HG03442 (cell line): ENCODE data around the gene FGF18.

Experiments
- ATAC-seq: cut with Tn5 transposase; IDR thresholded peaks from one replicate; pipeline ENCODE4 v1.9.1; 2021; ENCODE audit warnings: mild to moderate bottlenecking, moderate library complexity; ENCODE audit not compliant: unreplicated experiment

Gene FGF18

DNA sequence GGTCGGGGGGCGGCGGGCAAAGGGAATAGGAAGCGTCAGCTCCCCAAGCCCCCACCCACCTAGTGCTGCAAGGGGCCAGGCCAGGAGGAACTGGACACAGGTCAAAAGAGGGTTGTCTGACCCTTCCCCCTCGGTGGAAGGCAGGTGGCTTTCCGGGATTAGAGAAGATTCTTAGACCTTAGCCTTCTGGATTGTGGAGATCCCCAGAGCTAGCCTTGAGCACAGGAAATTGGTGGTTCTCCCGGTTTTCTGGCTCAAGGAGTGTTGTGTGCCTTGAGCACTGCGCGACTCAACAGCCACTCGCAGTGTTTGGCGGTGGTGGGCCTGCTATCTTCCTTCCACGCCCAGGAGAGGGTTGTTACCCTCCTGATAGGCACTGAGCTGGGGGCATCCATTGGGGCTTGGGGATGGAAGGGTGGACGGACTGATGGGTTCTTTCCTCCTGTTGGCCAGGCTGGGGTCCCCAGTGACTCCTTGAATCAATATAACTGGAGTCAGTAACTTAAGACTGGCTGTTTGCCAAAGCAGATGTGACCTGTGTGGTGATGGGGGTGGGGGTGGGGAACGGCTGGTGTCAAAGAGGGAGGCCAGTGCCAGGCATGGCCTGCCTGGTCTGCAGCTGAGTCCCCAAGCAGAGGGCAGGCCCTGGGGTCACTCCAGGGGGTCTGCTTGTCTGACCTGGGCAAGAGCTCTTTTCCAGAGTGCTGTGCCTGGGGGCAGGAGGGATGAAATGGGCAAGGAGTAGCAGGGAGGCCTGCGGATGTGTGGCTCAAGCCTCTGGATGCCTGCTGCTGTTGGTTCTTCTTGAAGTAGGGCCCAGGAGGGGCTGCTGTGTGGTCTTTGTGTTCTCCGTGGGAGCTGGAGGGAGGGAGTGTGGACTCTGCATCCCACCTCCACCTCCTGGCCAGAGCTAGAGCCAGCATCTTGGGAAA, 2.1 kb downstream of the FGF18 start:
- ATAC-seq: no peak

DNA sequence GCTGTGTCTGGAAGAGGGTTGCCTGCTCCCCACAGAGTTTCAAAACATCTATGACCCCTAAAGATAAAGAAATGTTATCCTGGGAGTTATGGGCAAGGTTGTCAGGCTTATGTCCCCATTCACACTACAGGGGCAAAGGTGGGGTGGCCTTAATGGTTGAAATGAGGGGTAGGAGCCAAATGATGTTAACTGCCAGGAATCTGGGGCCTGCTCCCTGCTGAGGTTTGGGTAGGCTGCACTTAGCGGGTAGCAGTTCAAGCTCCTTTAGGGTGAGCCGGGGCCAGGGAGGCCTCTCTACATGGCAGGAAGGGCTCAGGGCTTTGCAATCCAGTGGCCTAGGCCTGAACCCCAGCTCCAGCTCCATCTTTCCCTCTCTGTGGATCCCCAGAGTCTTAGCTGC, 3.0 kb downstream of the FGF18 start:
- ATAC-seq: no peak

DNA sequence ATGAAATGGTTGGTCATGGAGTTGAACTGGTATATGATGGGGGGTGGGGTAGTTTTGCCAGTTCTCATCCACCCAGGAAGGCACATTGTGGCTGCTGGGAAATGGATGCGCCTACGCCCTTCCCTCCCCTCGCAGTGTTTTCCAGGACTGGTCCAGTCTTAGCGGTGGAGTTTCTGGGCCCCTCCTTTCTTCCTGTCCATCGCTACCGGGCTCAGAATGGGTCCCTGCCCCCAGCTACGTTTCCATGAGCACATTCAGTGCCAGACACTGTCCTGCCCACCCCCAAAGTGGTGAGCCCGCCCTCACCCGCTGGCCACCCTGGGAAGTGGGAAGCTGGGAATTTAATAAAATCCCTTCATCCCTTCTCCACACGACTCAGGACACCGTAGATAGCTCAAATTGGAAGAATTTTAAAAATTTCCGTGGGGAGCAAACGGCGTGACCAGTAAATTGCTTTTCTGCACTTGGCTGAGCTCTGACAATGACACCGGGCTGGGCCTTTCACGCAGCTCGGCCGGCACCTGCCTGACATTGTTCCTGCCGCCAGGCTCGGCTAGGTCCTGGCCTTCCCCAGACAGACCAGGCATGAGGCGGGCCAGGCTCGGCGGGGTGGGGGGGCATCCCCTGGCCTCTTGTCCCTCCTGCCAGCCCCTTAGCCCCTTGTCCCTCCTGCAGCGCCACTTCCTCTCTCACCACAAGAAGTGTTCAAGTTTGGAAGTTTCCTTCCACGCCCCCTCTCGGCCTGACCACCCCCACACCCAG, 3.6 kb downstream of the FGF18 start:
- ATAC-seq: no peak

DNA sequence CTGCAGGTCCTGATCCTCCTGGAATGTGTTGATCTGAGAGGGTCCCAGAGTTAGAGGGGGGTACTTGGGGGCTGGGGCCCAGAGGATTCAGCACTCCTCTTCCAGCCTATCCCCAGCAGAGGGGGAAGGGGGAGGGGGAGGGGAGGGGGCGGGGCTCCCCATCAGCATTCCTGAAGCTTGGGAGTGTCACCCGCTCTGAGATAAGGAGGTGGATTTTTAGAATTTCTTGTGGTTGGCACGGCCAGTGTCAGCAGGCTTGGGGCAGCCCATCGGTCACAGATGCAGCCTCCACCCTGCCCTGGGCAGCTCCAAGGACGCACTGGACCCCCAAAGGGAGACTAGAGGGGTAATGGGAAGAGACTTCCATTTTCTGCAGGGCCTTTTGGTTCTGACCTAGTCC, 5.3 kb downstream of the FGF18 start:
- ATAC-seq: no peak

DNA sequence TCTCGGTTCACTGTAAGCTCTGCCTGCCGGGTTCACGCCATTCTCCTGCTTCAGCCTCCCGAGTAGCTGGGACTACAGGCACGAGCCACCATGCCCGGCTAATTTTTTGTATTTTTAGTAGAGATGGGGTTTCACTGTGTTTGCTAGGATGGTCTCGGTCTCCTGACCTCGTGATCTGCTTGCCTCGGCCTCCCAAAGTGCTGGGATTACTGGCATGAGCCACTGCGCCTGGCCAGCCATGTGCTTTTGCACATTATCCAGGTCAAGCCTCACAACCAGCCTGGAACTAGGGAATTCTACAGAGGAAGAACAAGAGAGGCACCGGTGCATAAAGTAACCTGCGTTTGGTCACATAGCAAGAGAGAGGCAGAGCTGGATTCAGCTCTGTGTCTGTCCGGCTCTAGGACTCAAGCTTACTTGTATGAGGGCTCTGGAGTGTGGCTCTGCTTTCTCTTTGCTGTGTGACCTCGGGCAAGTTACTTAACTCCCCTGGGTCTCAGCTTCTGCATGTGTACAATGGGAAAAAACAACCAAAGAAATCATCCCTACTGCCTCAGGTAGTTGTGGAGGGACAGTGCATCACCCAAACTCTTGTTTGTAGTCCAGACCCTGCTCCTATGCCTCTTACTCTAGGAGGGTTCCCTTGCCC, 6.3 kb downstream of the FGF18 start:
- no peak for ATAC-seq

DNA sequence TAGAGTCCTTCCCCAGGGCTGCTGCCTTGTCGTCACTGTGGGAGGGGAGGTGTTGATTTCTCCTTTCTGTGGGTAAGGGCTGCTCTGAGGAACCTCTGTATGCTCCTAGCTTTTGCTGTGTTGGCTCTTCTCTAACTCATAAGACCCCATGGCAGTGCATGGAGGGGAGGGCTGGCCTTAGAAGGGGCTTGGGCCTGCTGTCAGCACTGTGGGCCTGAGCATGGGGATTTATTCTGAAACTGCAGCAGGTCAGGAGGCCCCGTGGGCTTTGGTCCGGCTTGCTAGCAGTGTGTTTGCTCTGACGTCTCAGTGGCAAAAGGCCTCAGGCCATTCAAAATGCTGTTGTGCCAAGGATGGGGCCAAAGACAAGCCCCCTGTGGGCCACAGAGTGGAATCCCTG, 6.8 kb downstream of the FGF18 start:
- ATAC-seq: no peak

DNA sequence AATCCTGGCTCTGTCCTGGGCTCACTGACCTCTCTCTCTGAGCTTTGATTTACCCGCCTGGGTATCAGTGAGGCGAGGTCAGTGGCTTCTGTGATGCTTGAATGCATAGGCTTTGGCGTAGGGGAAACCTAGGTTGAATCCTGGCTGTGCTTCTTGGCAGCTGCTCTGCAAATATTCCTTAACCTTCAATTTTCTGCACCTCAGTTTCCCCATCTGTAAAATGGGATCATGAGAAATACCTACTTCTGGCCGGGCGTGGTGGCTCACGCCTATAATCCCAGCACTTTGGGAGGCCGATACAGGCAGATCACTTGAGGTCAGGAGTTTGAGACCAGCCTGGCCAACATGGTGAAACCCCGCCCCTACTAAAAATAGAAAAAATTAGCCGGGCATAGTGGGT, 7.2 kb downstream of the FGF18 start:
- no peak for ATAC-seq

DNA sequence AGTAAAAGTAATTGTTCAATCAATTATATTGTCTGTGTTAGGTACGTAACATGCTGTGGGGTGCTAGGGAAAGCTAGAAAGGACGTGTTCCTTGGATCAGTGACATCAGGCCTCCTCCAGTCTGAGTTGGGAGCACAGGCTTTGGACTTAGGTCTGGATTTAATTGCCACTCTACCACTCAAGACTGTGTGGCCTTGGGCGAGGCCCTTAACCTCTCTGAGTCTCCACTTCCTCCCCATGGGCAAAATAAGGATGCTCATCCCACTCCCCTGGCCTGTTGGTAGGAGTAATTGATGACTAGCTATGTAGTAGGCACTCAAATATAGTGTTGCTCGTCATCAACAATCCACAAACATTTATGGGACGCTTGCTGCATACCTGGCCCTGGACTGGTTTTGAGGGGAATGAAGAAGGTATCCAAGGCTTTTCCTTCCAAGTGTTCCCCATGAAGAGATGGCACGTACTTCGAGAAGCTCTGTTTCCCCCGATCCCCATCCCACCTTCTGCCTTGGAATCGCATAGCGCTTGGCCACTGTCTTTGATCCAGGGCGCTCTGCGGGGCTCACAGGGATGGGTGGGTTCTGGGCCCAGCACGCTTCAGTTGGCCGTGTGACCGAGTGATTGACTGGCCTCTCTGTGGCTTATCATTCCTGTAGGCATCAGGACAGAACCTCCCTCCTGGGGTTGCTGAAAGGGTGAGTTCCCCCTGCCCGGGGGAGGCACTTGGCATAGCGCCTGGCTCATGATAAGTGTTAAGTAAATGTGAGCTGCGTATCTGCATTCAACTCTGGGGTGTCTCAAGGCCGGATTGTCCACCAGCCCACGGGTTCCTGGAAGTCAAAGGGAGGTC, 8.1 kb downstream of the FGF18 start:
- ATAC-seq: no peak

DNA sequence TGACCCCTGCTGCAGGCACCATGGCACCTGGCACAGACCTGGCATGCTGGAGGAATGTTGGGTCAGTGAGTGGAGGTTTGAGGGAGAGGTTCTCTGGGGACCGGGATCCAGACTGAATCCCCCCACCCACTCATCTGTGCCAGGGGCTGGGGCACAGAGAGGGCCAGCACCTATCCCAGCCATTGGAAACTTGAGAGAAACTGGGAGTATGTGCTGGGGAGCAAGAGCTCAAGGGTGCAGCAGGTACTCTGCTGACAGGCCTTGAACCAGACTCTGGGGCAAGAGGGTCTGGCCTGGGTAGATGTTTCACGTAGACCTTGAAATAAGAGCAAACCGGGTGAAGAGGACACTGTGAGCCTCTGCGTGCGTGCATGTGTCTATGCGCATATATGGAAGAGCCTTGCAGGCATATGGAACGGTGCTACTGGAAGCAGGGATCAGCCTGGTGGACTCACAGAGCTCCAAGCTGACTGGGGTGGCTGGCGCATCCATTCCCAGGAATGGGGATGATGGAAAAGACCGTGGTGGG, 8.8 kb downstream of the FGF18 start:
- no peak for ATAC-seq

DNA sequence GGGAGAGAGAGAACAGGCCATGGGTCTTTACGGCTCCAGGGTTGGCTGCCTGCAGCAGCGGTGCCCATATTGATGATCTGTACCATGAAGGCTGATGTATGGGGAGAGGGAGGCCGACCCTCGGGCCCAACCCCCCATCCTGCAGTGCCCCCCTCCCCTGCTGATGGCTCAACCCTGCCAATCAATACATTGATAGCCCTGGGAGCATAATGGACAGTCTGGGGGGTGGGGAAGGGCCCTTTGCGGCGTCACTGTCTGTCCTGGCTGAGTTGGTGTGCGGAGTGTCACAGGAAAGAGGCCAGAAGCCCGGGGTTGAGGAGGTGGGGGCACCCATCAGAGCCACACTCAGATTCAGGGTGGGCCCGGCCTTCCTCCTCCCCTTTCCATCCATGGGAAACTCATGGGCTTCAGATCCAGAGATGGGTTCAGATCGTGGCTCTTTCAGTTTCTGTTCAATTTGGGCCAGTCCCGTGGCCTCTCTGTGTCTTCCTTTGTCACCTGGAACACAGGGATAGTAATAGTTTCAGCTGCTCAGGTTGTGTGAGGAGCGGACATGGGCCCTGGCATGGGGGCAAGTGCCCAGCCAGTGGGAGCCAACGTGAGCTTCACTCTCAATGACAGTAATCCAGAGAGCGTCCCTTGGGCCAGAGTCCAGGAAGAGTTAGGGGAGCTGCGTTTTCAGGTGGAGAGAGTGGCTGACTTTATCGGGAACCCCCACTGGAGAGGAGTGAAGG, 9.5 kb downstream of the FGF18 start:
- ATAC-seq: no peak

DNA sequence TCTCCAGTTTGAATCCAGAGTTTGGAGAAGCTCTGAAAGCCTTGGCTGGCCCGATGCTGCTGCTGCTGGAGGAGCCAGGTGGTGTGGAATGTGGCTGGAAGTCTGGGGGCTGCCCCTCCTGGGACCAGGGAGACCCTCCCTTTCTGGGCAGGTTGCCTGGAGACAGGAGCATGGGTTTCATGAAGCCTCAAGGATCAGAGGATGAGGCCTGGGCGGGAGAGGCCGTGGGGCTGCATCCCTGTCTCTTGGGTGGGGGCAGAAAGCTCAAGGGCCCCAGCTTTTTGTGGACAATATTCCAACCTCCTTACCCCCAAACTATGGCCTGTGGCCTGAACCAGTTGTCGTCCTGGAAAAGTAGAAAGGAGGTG, 10.1 kb downstream of the FGF18 start:
- ATAC-seq: no peak

DNA sequence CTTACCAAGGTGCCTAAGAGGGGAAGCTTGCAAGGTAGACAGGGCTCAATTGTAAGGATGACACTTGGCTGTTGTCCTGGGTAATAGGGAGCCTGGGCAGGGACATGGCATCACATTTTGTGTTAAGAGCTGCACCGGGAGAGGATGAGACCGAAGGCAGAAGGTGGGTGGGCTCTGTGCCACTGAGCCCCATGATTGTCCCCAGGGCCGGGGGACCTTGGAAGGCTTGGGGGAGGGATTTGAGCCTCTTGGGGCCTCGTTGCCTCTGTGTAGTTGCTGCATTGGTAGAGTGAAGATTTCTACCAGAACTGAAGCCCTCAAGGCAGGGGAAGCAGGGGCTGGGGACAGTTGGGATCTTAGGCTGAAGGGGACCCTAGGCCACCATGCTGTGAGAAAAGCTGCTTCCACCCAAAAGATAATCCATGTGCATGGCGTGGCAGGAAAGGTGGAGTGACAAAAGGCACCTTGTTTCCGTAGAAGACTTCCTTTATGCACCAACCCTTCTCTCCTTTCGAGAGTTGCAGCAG, 11.9 kb downstream of the FGF18 start:
- ATAC-seq: no peak

DNA sequence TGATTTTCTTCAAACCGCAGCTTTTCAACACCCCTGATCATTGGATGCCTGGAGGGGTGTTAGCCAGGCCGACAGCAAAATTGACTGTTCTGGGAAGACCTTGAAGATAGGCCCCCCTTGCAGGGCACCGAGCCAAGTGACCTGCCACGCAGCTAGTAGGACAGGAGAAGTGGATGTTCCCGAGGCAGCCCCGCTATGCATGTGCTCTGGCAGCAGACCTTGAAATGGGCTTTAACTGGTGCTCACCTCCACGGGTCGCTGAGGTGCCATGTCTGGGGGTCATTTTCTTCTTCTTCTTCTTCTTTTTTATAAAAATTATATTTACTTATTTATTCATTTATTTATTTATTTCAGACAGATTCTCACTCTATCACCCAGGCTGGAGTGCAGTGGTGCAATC, 12.6 kb downstream of the FGF18 start:
- ATAC-seq: no peak

DNA sequence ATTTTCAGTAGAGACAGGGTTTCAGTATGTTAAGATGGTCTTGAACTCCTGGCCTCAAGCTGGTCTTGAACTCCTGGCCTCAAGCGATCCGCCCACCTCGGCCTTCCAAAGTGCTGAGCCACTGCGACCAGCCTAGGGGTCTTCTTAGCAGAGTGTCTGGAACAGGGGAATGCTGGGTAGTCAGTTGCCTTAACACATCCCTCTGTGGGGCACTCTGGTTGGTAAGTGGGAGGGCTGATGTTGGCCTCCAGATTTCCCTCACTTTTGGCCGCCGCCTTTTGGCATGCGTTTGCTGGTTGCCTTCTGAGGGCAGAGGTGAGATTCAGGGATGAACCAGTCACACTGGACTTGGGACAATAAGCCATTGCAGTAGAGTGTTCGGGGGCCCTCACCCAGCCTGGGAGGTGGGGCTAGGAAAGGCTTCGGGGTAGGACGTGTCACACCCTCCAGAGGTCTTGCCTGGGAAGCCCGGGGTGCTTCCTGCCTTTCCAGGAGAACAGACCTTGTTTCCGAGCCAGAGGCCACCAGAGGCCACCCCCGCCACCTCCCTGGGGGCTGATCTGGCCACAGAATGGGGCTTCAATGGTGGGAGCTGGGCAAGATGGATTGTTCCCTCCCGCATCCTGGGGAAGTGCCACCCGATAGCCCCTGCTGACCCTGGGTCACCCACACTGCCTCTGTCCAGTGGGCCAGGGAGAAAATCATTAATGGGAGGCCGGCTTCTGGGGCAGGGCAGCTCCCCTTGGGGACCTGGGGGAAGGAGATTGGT, 13.3 kb downstream of the FGF18 start:
- ATAC-seq: no peak

DNA sequence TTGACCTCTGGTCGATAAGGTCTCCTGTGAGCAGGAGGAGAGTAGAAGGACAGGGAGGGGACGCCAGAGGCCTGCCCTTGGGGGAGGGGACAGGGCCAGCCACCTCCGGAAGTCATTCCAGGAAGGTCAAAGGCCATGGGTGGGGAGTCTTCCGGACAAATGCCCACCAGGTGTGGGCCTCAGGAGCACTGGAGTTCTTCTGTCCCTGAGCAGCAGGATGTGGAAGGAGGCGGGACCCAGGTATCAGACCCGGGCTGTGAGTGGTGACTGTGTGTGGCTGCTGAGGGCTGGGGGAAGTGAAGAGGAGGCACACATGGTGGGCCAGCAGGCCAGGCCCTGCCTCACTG, 13.9 kb downstream of the FGF18 start:
- no peak for ATAC-seq

DNA sequence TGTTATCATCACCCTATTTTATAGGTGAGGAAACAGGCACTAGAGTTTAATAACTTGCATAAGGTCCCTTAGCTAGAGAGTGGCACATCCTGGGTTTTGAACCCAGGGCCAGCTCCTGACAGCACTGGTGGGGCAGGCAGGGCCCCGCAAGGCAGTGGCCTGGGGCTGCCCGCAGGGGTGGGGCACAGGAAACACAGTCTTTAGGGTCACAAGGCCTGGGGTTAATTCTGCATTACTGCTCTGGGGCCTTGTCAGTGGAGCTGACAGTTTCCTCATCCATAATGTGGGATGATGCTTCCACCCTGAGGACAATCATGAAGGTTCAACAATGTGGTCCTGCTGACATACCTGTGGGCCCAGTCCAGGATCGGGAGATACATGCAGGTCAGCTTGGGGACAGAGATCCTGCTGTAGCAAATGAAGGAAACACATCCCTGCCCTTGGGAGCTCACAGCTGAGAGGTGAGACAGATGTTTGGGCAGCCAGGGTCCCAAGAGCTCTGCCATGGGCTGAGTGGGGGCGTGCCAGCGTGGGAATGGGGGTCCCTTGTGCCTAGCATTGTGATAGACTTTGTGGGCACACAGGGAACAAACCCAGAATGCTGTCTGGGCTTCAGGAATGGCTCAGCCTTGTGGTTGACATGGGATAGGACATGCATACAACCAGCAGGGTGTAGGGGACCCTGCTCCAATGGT, 14.7 kb downstream of the FGF18 start:
- no peak for ATAC-seq

DNA sequence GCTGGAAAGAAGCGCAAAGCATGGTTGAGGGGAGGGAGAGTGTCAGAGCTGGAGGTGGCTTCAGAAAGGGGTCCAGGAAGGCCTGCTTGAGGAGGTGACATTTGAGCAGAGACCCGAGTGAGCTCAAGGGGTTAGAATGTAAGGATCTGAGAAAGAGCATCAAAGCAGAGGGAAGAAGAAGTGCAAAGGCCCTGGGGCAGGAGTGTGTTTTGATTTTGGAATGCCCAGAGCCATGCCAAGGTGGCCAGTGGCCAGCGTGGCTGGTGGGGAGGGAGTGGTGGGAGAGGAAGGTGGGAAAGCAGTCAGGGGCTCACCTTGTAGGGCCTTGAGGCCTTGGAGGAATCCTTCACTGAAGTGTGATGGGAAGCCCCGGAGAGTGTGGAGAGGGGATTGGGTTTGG, 15.4 kb downstream of the FGF18 start:
- ATAC-seq: no peak

DNA sequence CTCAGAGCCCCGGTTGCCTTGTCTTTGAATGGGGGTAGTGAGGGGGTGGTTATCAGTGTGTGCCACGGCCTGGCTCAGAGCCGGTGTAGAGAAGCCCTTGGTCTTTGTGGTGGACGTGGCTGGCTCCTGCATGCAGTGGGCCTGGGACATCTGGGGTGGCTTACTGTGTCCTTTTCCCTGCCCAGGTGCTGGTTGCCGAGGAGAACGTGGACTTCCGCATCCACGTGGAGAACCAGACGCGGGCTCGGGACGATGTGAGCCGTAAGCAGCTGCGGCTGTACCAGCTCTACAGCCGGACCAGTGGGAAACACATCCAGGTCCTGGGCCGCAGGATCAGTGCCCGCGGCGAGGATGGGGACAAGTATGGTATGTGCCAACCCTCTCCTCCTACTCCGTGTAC, 16.5 kb downstream of the FGF18 start:
- no peak for ATAC-seq
